ENCODE measurements around the gene GEN1. TPM values are rescaled to one million over a fixed set of nuclear protein-coding genes. Genes with fewer than 3 reads are reported as not detected.

The GEN1 gene
- total and polyA plus RNA-seq, 2 of the 4 experiments (the other 2 are of a cell fraction), result 7.9 to 8.3 TPM

DNA sequence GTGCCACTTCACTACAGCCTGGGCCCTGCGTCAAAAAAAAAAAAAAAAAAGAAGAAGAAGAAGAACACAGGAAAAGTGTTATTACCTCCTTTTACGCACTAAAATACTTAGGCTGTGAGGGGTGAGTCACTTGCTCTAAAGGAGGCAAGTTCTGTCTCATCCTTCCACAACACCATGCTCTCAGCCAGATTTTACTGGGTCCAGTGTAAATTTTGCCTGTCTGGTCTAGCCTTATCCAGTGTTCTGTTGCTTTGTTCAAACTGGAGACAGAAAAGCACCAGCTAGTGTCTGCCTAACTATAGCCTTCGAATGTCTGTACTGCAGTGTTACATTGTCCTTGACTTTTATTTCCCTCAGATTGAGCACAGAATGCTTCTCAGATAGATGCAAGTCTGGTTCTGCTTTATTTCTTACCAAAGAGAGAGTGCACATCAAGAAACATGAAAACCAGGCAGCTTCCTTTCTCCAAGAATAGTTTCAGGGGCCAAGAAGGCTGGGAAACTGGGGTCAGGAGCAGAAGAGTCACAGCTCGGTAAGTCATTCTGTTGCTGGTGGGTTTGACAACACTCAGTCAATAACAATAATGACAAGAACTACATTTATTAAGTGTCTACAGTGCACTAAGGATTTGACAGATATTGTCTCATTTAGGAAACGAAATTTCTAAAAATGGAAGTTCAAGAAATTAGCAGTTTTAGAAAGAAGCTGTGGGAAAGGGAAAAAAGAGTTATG, 59.2 kb downstream of the GEN1 start:
- no peak overlapping the region for H3K56ac ChIP-seq (ENCODE audit: extremely low read depth, insufficient read depth, low read length)
- CTCF ChIA-PET, result interaction anchor here (0.6 kb wide), 2 partner anchors 51 to 375 kb away, joined by 4 to 5 read pairs; no protein-coding TSS in a partner anchor
- dilution Hi-C loops (cut with HindIII; ENCODE audit: low sequenced_read_pairs, unreplicated experiment) (no loop called here), intact Hi-C loops (cut with micrococcal nuclease) (no loop called here), in situ Hi-C loops (cut with MboI; ENCODE audit: low sequenced_read_pairs) (no loop called here)
- H4K8ac ChIP-seq (ENCODE audit: low read depth in 2 of 2, low read length in 2 of 2), result no peak overlapping the region
- no peaks in the 10 kb centered on the region for H3K36me3 ChIP-seq (ENCODE audit: control insufficient read depth, insufficient read depth, low read length)
- H3K4ac ChIP-seq (ENCODE audit: low read depth, low read length), result no peak overlapping the region
- no peak overlapping the region for H4K91ac ChIP-seq (ENCODE audit: insufficient read depth, low read depth, low read length)
- H2BK5ac ChIP-seq (ENCODE audit: low read depth, low read length, poor library complexity, severe bottlenecking), result no peak overlapping the region
- H3K9me1 ChIP-seq (ENCODE audit: insufficient read depth, low read length), result no peaks in the 10 kb centered on the region
- no peaks in the 10 kb centered on the region for H3K4me1 ChIP-seq (ENCODE audit: control insufficient read depth, insufficient read depth, low read length)
- H3K23ac ChIP-seq (ENCODE audit: low read depth, low read length), result no peak overlapping the region
- no peak overlapping the region for H2AK9ac ChIP-seq (replicated peaks; ENCODE audit: low read depth, low read length, poor library complexity)
- no peak overlapping the region for H3K18ac ChIP-seq (ENCODE audit: low read depth, low read length)
- DNase-seq, result peak; percentile 27
- no TSS peak for BruUV-seq (replicated peaks)
- H2BK20ac ChIP-seq (ENCODE audit: low read depth, low read length), result no peak overlapping the region
- H3K4me3 ChIP-seq (ENCODE audit: insufficient read depth, low read depth, low read length), result no peak overlapping the region
- H3K14ac ChIP-seq (replicated peaks; ENCODE audit: low read depth, low read length), result no peak overlapping the region
- H3K27me3 ChIP-seq (ENCODE audit: control insufficient read depth, insufficient read depth, low read length), result peaks cover 8% of the 10 kb centered on the region
- no peak overlapping the region for H3K27ac ChIP-seq (ENCODE audit: insufficient read depth, low read length)
- POLR2A ChIA-PET (ENCODE audit: unreplicated experiment), result no interaction called here
- no peak for TF ChIP-seq CHD1 (IDR thresholded peaks at IDR 0.05; ENCODE audit: low read depth, low read length)
- TF ChIP-seq, protein P1, sequence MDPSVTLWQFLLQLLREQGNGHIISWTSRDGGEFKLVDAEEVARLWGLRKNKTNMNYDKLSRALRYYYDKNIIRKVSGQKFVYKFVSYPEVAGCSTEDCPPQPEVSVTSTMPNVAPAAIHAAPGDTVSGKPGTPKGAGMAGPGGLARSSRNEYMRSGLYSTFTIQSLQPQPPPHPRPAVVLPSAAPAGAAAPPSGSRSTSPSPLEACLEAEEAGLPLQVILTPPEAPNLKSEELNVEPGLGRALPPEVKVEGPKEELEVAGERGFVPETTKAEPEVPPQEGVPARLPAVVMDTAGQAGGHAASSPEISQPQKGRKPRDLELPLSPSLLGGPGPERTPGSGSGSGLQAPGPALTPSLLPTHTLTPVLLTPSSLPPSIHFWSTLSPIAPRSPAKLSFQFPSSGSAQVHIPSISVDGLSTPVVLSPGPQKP (IDR thresholded peaks at IDR 0.05; ENCODE audit: borderline replicate concordance, low read depth, low read length), result no peak
- no peak for TF ChIP-seq RAD21 (IDR thresholded peaks at IDR 0.05; ENCODE audit: low read length)
- TF ChIP-seq RCOR1 (IDR thresholded peaks at IDR 0.05; ENCODE audit: insufficient replicate concordance, low read length), result no peak
- no peak for TF ChIP-seq MAFK (IDR thresholded peaks at IDR 0.05; ENCODE audit: low read depth, low read length)
- H4K5ac ChIP-seq (ENCODE audit: low read depth, low read length), result no peak overlapping the region
- no peak overlapping the region for H2BK15ac ChIP-seq (ENCODE audit: low read depth, low read length)
- no peaks in the 10 kb centered on the region for H3K9me3 ChIP-seq (ENCODE audit: control insufficient read depth, insufficient read depth, low read length)
- no peak overlapping the region for H2BK120ac ChIP-seq (ENCODE audit: low read depth, low read length)
- H3K9ac ChIP-seq (ENCODE audit: low read depth, low read length), result no peak overlapping the region
- WGBS, 2 experiments (ENCODE audit: extremely low coverage in 2 of 2, insufficient read length in 1 of 2), result 27% methylated on average over 2 of the region's 5 CpGs; no CpG with 5 or more reads in 1 of the 2 experiments
- H4K20me1 ChIP-seq (ENCODE audit: insufficient read depth, low read length), result no peaks in the 10 kb centered on the region
- no peak overlapping the region for H3K4me2 ChIP-seq (ENCODE audit: low read depth, low read length)
- no peaks in the 10 kb centered on the region for H3K79me1 ChIP-seq (ENCODE audit: low read depth in 1 of 2, low read length in 2 of 2)
- no peak overlapping the region for H2AFZ ChIP-seq (replicated peaks; ENCODE audit: low read length, poor library complexity)
- H2AK5ac ChIP-seq (ENCODE audit: low read depth, low read length), result no peak overlapping the region
- peak; percentile 46; the same call in 1 of the 2 replicates for ATAC-seq (ENCODE audit: low read depth)
